Neural progenitor cell (in vitro differentiated cells): ENCODE measurements around the gene LRRC63. TPM values are rescaled to one million over a fixed set of nuclear protein-coding genes. Genes with fewer than 3 reads are reported as not detected.

Source experiments
- DNase-seq: peaks from one replicate; pipeline ENCODE4 v3.0.0-alpha.2; 2016; ENCODE audit warnings: low spot score
- H2AFZ ChIP-seq: fragments of 200-600 bp; sonication (generic); replicated peaks from 2 replicates; pipeline ENCODE4 v1.6.1; 2016; ENCODE audit warnings: antibody characterized with exemption
- H3F3A ChIP-seq: fragments of 200-600 bp; sonication (generic); 2 replicates; pipeline ENCODE4 v1.6.1; 2016; ENCODE audit warnings: antibody characterized with exemption, low read depth
- H3K27ac ChIP-seq: fragments of 200-600 bp; sonication (generic); 2 replicates; pipeline ENCODE4 v1.5.1; 2016; ENCODE audit warnings: mild to moderate bottlenecking
- H3K27me3 ChIP-seq: fragments of 200-600 bp; sonication (generic); 2 replicates; pipeline ENCODE4 v1.6.1; 2016; ENCODE audit warnings: mild to moderate bottlenecking, moderate library complexity
- H3K36me3 ChIP-seq: fragments of 200-600 bp; sonication (generic); 2 replicates; pipeline ENCODE4 v1.5.1; 2016
- H3K4me1 ChIP-seq: fragments of 200-600 bp; sonication (generic); 2 replicates; pipeline ENCODE4 v1.6.1; 2016; ENCODE audit warnings: mixed run types
- H3K4me2 ChIP-seq: fragments of 200-600 bp; sonication (generic); 2 replicates; pipeline ENCODE4 v1.6.1; 2016
- H3K4me3 ChIP-seq: fragments of 200-600 bp; sonication (generic); 2 replicates; pipeline ENCODE4 v1.5.1; 2016
- H3K79me2 ChIP-seq: fragments of 200-600 bp; sonication (generic); 2 replicates; pipeline ENCODE4 v1.6.1; 2016; ENCODE audit warnings: low read depth
- H3K9ac ChIP-seq: fragments of 200-600 bp; sonication (generic); 2 replicates; pipeline ENCODE4 v1.6.1; 2016
- H3K9me3 ChIP-seq: fragments of 200-600 bp; sonication (generic); 2 replicates; pipeline ENCODE4 v1.5.1; 2016; ENCODE audit warnings: low read depth
- H4K20me1 ChIP-seq: fragments of 200-600 bp; sonication (generic); 2 replicates; pipeline ENCODE4 v1.6.1; 2016; ENCODE audit warnings: low read depth
- H3K27ac Mint-ChIP-seq: 3 replicates; pipeline ENCODE4 v1.8.0; 2021; ENCODE audit warnings: mixed read lengths
- H3K27me3 Mint-ChIP-seq: 2 replicates; pipeline ENCODE4 v1.8.0; 2022; ENCODE audit warnings: low read depth, mild to moderate bottlenecking, inconsistent platforms, moderate library complexity, mixed read lengths; ENCODE audit not compliant: insufficient read depth
- H3K36me3 Mint-ChIP-seq: 3 replicates; pipeline ENCODE4 v1.8.0; 2021; ENCODE audit warnings: mixed read lengths
- H3K4me1 Mint-ChIP-seq: 3 replicates; pipeline ENCODE4 v1.8.0; 2021; ENCODE audit warnings: mixed read lengths
- H3K4me3 Mint-ChIP-seq: 3 replicates; pipeline ENCODE4 v1.8.0; 2021; ENCODE audit warnings: mild to moderate bottlenecking, moderate library complexity, mixed read lengths
- H3K9me3 Mint-ChIP-seq: 3 replicates; pipeline ENCODE4 v1.8.0; 2020; ENCODE audit warnings: mixed read lengths
- CTCF ChIP-seq: fragments of 200-600 bp; sonication (generic); IDR thresholded peaks from 2 replicates; pipeline ENCODE4 v1.5.1; 2017; ENCODE audit warnings: antibody characterized with exemption, mild to moderate bottlenecking
- EZH2 ChIP-seq: fragments of 200-600 bp; sonication (generic); IDR thresholded peaks from 2 replicates; pipeline ENCODE4 v1.6.1; 2017; ENCODE audit warnings: antibody characterized with exemption, mild to moderate bottlenecking, moderate library complexity
- EZH2phosphoT487 ChIP-seq: fragments of 200-600 bp; sonication (generic); IDR thresholded peaks from 2 replicates; pipeline ENCODE4 v1.6.1; 2017; ENCODE audit warnings: antibody characterized with exemption
- total RNA-seq: library from RNA; depleted of rRNA; stranded (reverse); fragments of >200 nt; gene quantifications from 2 replicates; pipeline ENCODE4 v1.2.3, GENCODE V29; 2015; ENCODE audit warnings: low replicate concordance

LRRC63 gene
- total RNA-seq, 1 donor from 2014 or later: not detected

GRCh38 chr13:46178143-46178542 is 33.6 kb upstream of the LRRC63 start:
- Mint-ChIP-seq H3K4me3 (no peak overlapping the region), H3K9me3 (no peaks in the 10 kb centered on the region), H3K27me3 (peaks cover 3% of the 10 kb centered on the region), H3K36me3 (no peaks in the 10 kb centered on the region), H3K4me1 (no peaks in the 10 kb centered on the region), H3K27ac (no peak overlapping the region)
- H3K27ac ChIP-seq: no peak overlapping the region
- H3K4me2 ChIP-seq: no peak overlapping the region
- H3K4me3 ChIP-seq: no peak overlapping the region
- TF ChIP-seq EZH2phosphoT487 (no peak), CTCF (no peak), EZH2 (no peak)
- no peaks in the 10 kb centered on the region for H3K4me1 ChIP-seq
- DNase-seq: no peak
- no peaks in the 10 kb centered on the region for H3K79me2 ChIP-seq
- H3F3A ChIP-seq: no peaks in the 10 kb centered on the region
- no peaks in the 10 kb centered on the region for H3K9me3 ChIP-seq
- H2AFZ ChIP-seq: no peak overlapping the region
- no peaks in the 10 kb centered on the region for H3K27me3 ChIP-seq
- no peaks in the 10 kb centered on the region for H3K36me3 ChIP-seq
- H3K9ac ChIP-seq: no peak overlapping the region
- no peaks in the 10 kb centered on the region for H4K20me1 ChIP-seq

- H3K36me3 Mint-ChIP-seq: no peaks in the 10 kb centered on the region
- no peaks in the 10 kb centered on the region for H3K36me3 ChIP-seq
- no peak overlapping the region for H3K9ac ChIP-seq
- H3K4me1 Mint-ChIP-seq: no peaks in the 10 kb centered on the region
- H3K27ac Mint-ChIP-seq: no peak overlapping the region
- DNase-seq: no peak
- H2AFZ ChIP-seq: no peak overlapping the region
- no peaks in the 10 kb centered on the region for H3K79me2 ChIP-seq
- no peak for TF ChIP-seq EZH2phosphoT487
- no peak for TF ChIP-seq CTCF
- TF ChIP-seq EZH2: no peak
- no peak overlapping the region for H3K27ac ChIP-seq
- H3K4me1 ChIP-seq: no peaks in the 10 kb centered on the region
- H3K4me2 ChIP-seq: no peak overlapping the region
- no peaks in the 10 kb centered on the region for H3K9me3 Mint-ChIP-seq
- no peaks in the 10 kb centered on the region for H4K20me1 ChIP-seq
- no peak overlapping the region for H3K4me3 ChIP-seq
- H3K9me3 ChIP-seq: no peaks in the 10 kb centered on the region
- no peaks in the 10 kb centered on the region for H3F3A ChIP-seq
- H3K4me3 Mint-ChIP-seq: no peak overlapping the region
- peaks cover 3% of the 10 kb centered on the region for H3K27me3 Mint-ChIP-seq
- no peaks in the 10 kb centered on the region for H3K27me3 ChIP-seq
Observed at GRCh38 chr13:46178821-46179220, 32.9 kb upstream of the LRRC63 start.

- no peak overlapping the region for H3K4me2 ChIP-seq
- no peaks in the 10 kb centered on the region for H3K27me3 ChIP-seq
- no peaks in the 10 kb centered on the region for H3F3A ChIP-seq
- no peaks in the 10 kb centered on the region for H3K79me2 ChIP-seq
- H3K4me1 ChIP-seq: no peaks in the 10 kb centered on the region
- H3K4me1 Mint-ChIP-seq: no peaks in the 10 kb centered on the region
- H3K4me3 ChIP-seq: no peak overlapping the region
- no peaks in the 10 kb centered on the region for H3K36me3 Mint-ChIP-seq
- H4K20me1 ChIP-seq: no peaks in the 10 kb centered on the region
- DNase-seq: no peak
- H3K36me3 ChIP-seq: no peaks in the 10 kb centered on the region
- no peak overlapping the region for H3K27ac Mint-ChIP-seq
- no peak overlapping the region for H2AFZ ChIP-seq
- TF ChIP-seq EZH2: no peak
- no peak overlapping the region for H3K27ac ChIP-seq
- no peaks in the 10 kb centered on the region for H3K9me3 ChIP-seq
- no peak overlapping the region for H3K9ac ChIP-seq
- H3K9me3 Mint-ChIP-seq: no peaks in the 10 kb centered on the region
- peaks cover 3% of the 10 kb centered on the region for H3K27me3 Mint-ChIP-seq
- H3K4me3 Mint-ChIP-seq: no peak overlapping the region
Observed at GRCh38 chr13:46179491-46179908, 32.2 kb upstream of the LRRC63 start.

GRCh38 chr13:46179969-46180763 is 31.6 kb upstream of the LRRC63 start:
- Mint-ChIP-seq H3K4me1 (no peaks in the 10 kb centered on the region), H3K36me3 (no peaks in the 10 kb centered on the region), H3K27ac (no peak overlapping the region), H3K9me3 (no peaks in the 10 kb centered on the region), H3K4me3 (no peak overlapping the region), H3K27me3 (peaks cover 3% of the 10 kb centered on the region)
- Histone ChIP-seq H3K4me1 (no peaks in the 10 kb centered on the region), H3K27me3 (no peaks in the 10 kb centered on the region), H4K20me1 (no peaks in the 10 kb centered on the region), H3K9ac (no peak overlapping the region), H3K4me2 (no peak overlapping the region), H3K9me3 (no peaks in the 10 kb centered on the region), H3K4me3 (no peak overlapping the region), H2AFZ (no peak overlapping the region), H3F3A (no peaks in the 10 kb centered on the region), H3K27ac (no peak overlapping the region), H3K36me3 (no peaks in the 10 kb centered on the region), H3K79me2 (no peaks in the 10 kb centered on the region)
- no peak for TF ChIP-seq EZH2phosphoT487
- no peak for TF ChIP-seq CTCF
- TF ChIP-seq EZH2: no peak
- no peak for DNase-seq
